OCI-M2 (cell line): ENCODE data around the gene GNA12.
"Not testable (repeated sequence)": the region's sequence is repeated elsewhere in the genome, so short reads cannot be mapped to it uniquely, and the experiment has no call there.

Experiments used
- DNase-seq: peaks from one replicate; lab custom pipeline; 2025; ENCODE audit not compliant: unreplicated experiment; lab: John Stamatoyannopoulos, UW

GNA12 gene

GRCh38 chr7:2864999-2865670 is 21.0 kb upstream of the GNA12 start:
- no peak for DNase-seq

- no peak for DNase-seq
Observed at GRCh38 chr7:2864204-2864985, 20.3 kb upstream of the GNA12 start.

GRCh38 chr7:2863461-2864066 is 19.5 kb upstream of the GNA12 start:
- DNase-seq: no peak

- DNase-seq: no peak
Observed at GRCh38 chr7:2862831-2863361, 18.8 kb upstream of the GNA12 start.

GRCh38 chr7:2861509-2861908 is 17.4 kb upstream of the GNA12 start:
- no peak for DNase-seq

- no peak for DNase-seq
Observed at GRCh38 chr7:2860627-2861133, 16.6 kb upstream of the GNA12 start.

GRCh38 chr7:2859952-2860351 is 15.8 kb upstream of the GNA12 start:
- no peak for DNase-seq

- no peak for DNase-seq
Observed at GRCh38 chr7:2858621-2859020, 14.5 kb upstream of the GNA12 start.

GRCh38 chr7:2856388-2857169 is 12.5 kb upstream of the GNA12 start:
- no peak for DNase-seq

GRCh38 chr7:2855386-2855785 is 11.3 kb upstream of the GNA12 start:
- no peak for DNase-seq

GRCh38 chr7:2853552-2853951 is 9.4 kb upstream of the GNA12 start:
- DNase-seq: not testable (repeated sequence)

- no peak for DNase-seq
Observed at GRCh38 chr7:2853147-2853546, 9.0 kb upstream of the GNA12 start.

- no peak for DNase-seq
Observed at GRCh38 chr7:2851497-2851896, 7.4 kb upstream of the GNA12 start.

- no peak for DNase-seq
Observed at GRCh38 chr7:2849941-2850766, 6.0 kb upstream of the GNA12 start.

GRCh38 chr7:2845034-2845592 is 1.0 kb upstream of the GNA12 start:
- no peak for DNase-seq

- DNase-seq: no peak
Observed at GRCh38 chr7:2843711-2844152, 376 bp downstream of the GNA12 start.

- DNase-seq: no peak
Observed at GRCh38 chr7:2843191-2843685, 870 bp downstream of the GNA12 start.

- no peak for DNase-seq
Observed at GRCh38 chr7:2841907-2842306, 2.2 kb downstream of the GNA12 start.

- DNase-seq: no peak
Observed at GRCh38 chr7:2840458-2840857, 3.6 kb downstream of the GNA12 start.
